Keratinocyte (primary cell): ENCODE measurements around the gene ITGAX. TPM values are rescaled to one million over a fixed set of nuclear protein-coding genes. Genes with fewer than 3 reads are reported as not detected.

ENCODE experiments used
- DNase-seq: peaks from one replicate; pipeline ENCODE4 v3.0.0-alpha.2; 2011; ENCODE audit warnings: low read depth, missing footprints, low spot score
- FAIRE-seq: peaks from 2 replicates; lab custom pipeline; 2011; peaks lifted over from hg19 to GRCh38; lab: Jason Lieb, UNC
- H2AFZ ChIP-seq: 2 replicates; pipeline ENCODE4 v1.6.0; 2012; ENCODE audit warnings: low read length, control low read depth, inconsistent platforms; ENCODE audit not compliant: control insufficient read depth
- H3K27ac ChIP-seq: 2 replicates; pipeline ENCODE4 v1.5.1; 2011; ENCODE audit warnings: low read length; ENCODE audit not compliant: control insufficient read depth, insufficient read depth
- H3K27me3 ChIP-seq: 3 replicates; pipeline ENCODE4 v1.6.0; 2011; ENCODE audit warnings: low read length; ENCODE audit not compliant: control insufficient read depth, insufficient read depth; ENCODE audit errors: extremely low read depth
- H3K36me3 ChIP-seq, 2 experiments: 2 replicates in 1 of 2; 3 replicates in 1 of 2; pipeline ENCODE4 v1.5.1; 2011; ENCODE audit warnings: low read length in 2 of 2, mild to moderate bottlenecking in 1 of 2; ENCODE audit not compliant: control insufficient read depth in 2 of 2, insufficient read depth in 2 of 2; ENCODE audit errors: extremely low read depth in 1 of 2
- H3K4me1 ChIP-seq: 3 replicates; pipeline ENCODE4 v1.5.1; 2011; ENCODE audit warnings: low read length; ENCODE audit not compliant: control insufficient read depth, insufficient read depth; ENCODE audit errors: extremely low read depth
- H3K4me2 ChIP-seq: 3 replicates; pipeline ENCODE4 v1.6.0; 2011; ENCODE audit warnings: low read depth, low read length; ENCODE audit not compliant: control insufficient read depth, insufficient read depth; ENCODE audit errors: extremely low read depth
- H3K4me3 ChIP-seq, 3 experiments: fragments of 200-600 bp in 1 of 3; sonication (generic) in 1 of 3; 2 replicates in 2 of 3; 3 replicates in 1 of 3; pipeline ENCODE4 v1.5.1; 2011 to 2016; ENCODE audit warnings: low read length in 3 of 3, mild to moderate bottlenecking in 3 of 3, control low read depth in 2 of 3, inconsistent platforms in 1 of 3, low read depth in 1 of 3, mixed read lengths in 1 of 3, mixed run types in 1 of 3, moderate library complexity in 1 of 3; ENCODE audit not compliant: control insufficient read depth in 2 of 3, insufficient read depth in 2 of 3; ENCODE audit errors: extremely low read depth in 1 of 3
- H3K79me2 ChIP-seq: 2 replicates; pipeline ENCODE4 v1.6.0; 2012; ENCODE audit warnings: low read length; ENCODE audit not compliant: control insufficient read depth, insufficient read depth
- H3K9ac ChIP-seq: 3 replicates; pipeline ENCODE4 v1.6.0; 2011; ENCODE audit warnings: low read length; ENCODE audit not compliant: control insufficient read depth, insufficient read depth; ENCODE audit errors: extremely low read depth
- H3K9me1 ChIP-seq: 3 replicates; pipeline ENCODE4 v1.6.0; 2011; ENCODE audit warnings: low read length; ENCODE audit not compliant: control insufficient read depth, insufficient read depth; ENCODE audit errors: extremely low read depth
- H3K9me3 ChIP-seq: 2 replicates; pipeline ENCODE4 v1.5.1; 2012; ENCODE audit warnings: low read depth, low read length; ENCODE audit not compliant: control insufficient read depth
- H4K20me1 ChIP-seq: 3 replicates; pipeline ENCODE4 v1.6.0; 2011; ENCODE audit warnings: low read length; ENCODE audit not compliant: control insufficient read depth, insufficient read depth; ENCODE audit errors: extremely low read depth
- EZH2 ChIP-seq: IDR thresholded peaks from one replicate; pipeline ENCODE4 v1.6.1; 2012; ENCODE audit warnings: inconsistent platforms, mild to moderate bottlenecking, low read length, moderate library complexity
- dilution Hi-C: fragments of 300-500 bp; cut with MboI; formaldehyde crosslinking; loops from one replicate; pipeline ENCODE4 v1.7.0; 2020; ENCODE audit warnings: low sequenced_read_pairs; ENCODE audit not compliant: extremely low pct_ligation_motif_present
- polyA plus RNA-seq, 5 experiments: library from polyadenylated mRNA; depleted of rRNA in 3 of 5; stranded (reverse) in 3 of 5; stranded (forward) in 1 of 5; unstranded in 1 of 5; fragments of >200 nt; gene quantifications; 1 replicate in 1 of 5; 2 replicates in 3 of 5; 3 replicates in 1 of 5; pipeline versions ENCODE4 v1.2.1 to v1.2.3, GENCODE V29; 2011 to 2012; ENCODE audit warnings: missing spikeins in 2 of 5, low read depth in 1 of 5, low replicate concordance in 1 of 5
- TF ChIP-seq, protein P1 (sequence below), 3 experiments: IDR thresholded peaks in 1 of 3; conservative IDR thresholded peaks in 1 of 3; optimal IDR thresholded peaks in 1 of 3; 2 replicates in 2 of 3; 3 replicates in 1 of 3; pipeline versions ENCODE3 to v1.5.1; 2011; ENCODE audit warnings: low read length in 3 of 3, mild to moderate bottlenecking in 3 of 3, moderate library complexity in 2 of 3, control low read depth in 1 of 3, inconsistent platforms in 1 of 3; ENCODE audit not compliant: insufficient read depth in 2 of 3; ENCODE audit errors: extremely low read depth in 1 of 3

Gene ITGAX
- polyA plus RNA-seq, 1 donor (not counting 4 experiments of a cell fraction or from before 2014, with no cell fraction given), result 0.04 TPM

DNA sequence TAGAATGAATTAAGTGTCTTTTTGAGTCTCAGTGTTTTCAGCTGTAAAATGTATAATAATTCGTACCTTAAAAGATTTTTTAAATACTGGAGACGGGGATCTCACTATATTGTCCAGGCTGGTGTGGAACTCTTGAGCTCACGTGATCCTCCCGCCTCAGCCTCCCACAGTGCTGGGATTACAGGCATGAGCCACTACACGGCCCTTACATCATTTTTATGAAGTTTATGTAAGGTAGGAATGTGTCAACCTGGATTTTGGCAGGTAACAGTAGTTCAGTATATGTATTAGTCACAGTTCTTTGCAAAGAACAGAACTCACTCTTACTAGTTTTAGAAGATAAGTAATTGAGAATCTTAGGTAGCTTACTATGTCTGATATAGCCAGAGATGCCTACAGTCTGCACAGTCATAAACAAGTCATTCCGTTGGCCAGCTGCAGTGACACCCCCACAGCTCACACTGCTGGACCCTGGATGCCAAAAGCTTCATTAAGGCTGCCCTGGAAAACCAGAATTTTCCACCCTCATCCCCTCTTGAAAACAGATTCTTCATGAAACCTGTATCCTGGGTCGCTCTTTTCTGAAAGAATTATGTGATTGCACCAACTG is 73.8 kb downstream of the ITGAX start:
- dilution Hi-C loops, result no loop called here

DNA sequence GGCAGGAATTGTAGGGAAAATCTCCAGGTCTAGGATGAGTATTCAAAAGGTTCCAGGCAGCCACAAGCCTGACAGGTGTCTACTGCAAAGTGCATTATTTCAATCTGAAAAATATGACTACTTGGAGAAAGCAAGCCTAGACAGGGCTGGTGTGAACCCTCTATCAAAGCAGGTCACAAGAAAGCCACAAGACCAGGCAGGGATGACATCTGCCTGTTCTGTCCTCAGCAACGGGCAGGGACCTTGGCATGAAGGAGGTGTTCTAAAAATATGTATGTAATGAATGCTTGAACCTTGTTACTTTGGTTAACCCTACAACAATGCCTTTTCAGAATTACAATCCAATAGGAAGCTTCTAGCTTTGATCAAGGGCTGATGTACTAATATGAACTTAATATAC is 74.3 kb downstream of the ITGAX start:
- H3K9me3 ChIP-seq, result no peaks in the 10 kb centered on the region
- peaks cover 4% of the 10 kb centered on the region for H3K4me1 ChIP-seq
- H3K4me3 ChIP-seq, result no peak overlapping the region
- no peaks in the 10 kb centered on the region for H3K79me2 ChIP-seq
- no peak overlapping the region for H2AFZ ChIP-seq
- TF ChIP-seq EZH2, result no peak
- TF ChIP-seq, protein P1, sequence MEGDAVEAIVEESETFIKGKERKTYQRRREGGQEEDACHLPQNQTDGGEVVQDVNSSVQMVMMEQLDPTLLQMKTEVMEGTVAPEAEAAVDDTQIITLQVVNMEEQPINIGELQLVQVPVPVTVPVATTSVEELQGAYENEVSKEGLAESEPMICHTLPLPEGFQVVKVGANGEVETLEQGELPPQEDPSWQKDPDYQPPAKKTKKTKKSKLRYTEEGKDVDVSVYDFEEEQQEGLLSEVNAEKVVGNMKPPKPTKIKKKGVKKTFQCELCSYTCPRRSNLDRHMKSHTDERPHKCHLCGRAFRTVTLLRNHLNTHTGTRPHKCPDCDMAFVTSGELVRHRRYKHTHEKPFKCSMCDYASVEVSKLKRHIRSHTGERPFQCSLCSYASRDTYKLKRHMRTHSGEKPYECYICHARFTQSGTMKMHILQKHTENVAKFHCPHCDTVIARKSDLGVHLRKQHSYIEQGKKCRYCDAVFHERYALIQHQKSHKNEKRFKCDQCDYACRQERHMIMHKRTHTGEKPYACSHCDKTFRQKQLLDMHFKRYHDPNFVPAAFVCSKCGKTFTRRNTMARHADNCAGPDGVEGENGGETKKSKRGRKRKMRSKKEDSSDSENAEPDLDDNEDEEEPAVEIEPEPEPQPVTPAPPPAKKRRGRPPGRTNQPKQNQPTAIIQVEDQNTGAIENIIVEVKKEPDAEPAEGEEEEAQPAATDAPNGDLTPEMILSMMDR (optimal IDR thresholded peaks at IDR 0.05 in 1 of 3, IDR thresholded peaks at IDR 0.05 in 1 of 3, conservative IDR thresholded peaks at IDR 0.05 in 1 of 3; ENCODE audit: extremely low read depth in 1 of 3, insufficient read depth in 2 of 3, low read length in 3 of 3), result no peak
- H3K4me2 ChIP-seq, result no peak overlapping the region
- H3K27ac ChIP-seq, result no peak overlapping the region
- H3K27me3 ChIP-seq, result peaks cover 3% of the 10 kb centered on the region
- FAIRE-seq (no peak), DNase-seq (no peak)
- no peaks in the 10 kb centered on the region for H4K20me1 ChIP-seq
- no peaks in the 10 kb centered on the region for H3K36me3 ChIP-seq
- dilution Hi-C loops, result no loop called here
- no peak overlapping the region for H3K9ac ChIP-seq
- H3K9me1 ChIP-seq, result no peaks in the 10 kb centered on the region

More for the DNA sequence above, 73.8 kb downstream of the ITGAX start:
- Histone ChIP-seq H3K9me3 (no peaks in the 10 kb centered on the region), H4K20me1 (no peaks in the 10 kb centered on the region), H3K79me2 (no peaks in the 10 kb centered on the region), H3K27me3 (peaks cover 3% of the 10 kb centered on the region), H3K36me3 (no peaks in the 10 kb centered on the region), H3K4me2 (no peak overlapping the region), H3K4me3 (no peak overlapping the region), H3K4me1 (peaks cover 4% of the 10 kb centered on the region), H3K27ac (no peak overlapping the region), H3K9me1 (no peaks in the 10 kb centered on the region), H3K9ac (no peak overlapping the region), H2AFZ (no peak overlapping the region)
- FAIRE-seq, result no peak
- TF ChIP-seq EZH2, result no peak
- TF ChIP-seq, protein P1 (optimal IDR thresholded peaks at IDR 0.05 in 1 of 3, IDR thresholded peaks at IDR 0.05 in 1 of 3, conservative IDR thresholded peaks at IDR 0.05 in 1 of 3; ENCODE audit: extremely low read depth in 1 of 3, insufficient read depth in 2 of 3, low read length in 3 of 3), result no peak
- no peak for DNase-seq
